Urinary bladder (tissue), 4 donors: ENCODE measurements around the gene CAP1. TPM values are rescaled to one million over a fixed set of nuclear protein-coding genes. Genes with fewer than 3 reads are reported as not detected.

Experiments used
- DNase-seq: peaks from one replicate; pipeline ENCODE4 v3.0.0-alpha.2; 2015; ENCODE audit errors: extremely low spot score
- H3K27ac ChIP-seq: one replicate; pipeline ENCODE4 v1.5.1; 2013; ENCODE audit warnings: low read depth, mild to moderate bottlenecking, moderate library complexity
- H3K36me3 ChIP-seq: one replicate; pipeline ENCODE4 v1.6.1; 2013; ENCODE audit warnings: mild to moderate bottlenecking, moderate library complexity; ENCODE audit not compliant: insufficient read depth
- H3K4me1 ChIP-seq: one replicate; pipeline ENCODE4 v1.6.1; 2013; ENCODE audit warnings: mild to moderate bottlenecking, moderate library complexity; ENCODE audit not compliant: insufficient read depth
- H3K4me3 ChIP-seq: one replicate; pipeline ENCODE4 v1.5.1; 2013; ENCODE audit warnings: low read depth, low read length
- WGBS: extraction: QIAGEN DNeasy Blood & Tissue Kit; methylation state at CpG from one replicate; pipeline ENCODE4 v1.1.7; 2013; 5-methylcytosine and 5-hydroxymethylcytosine counted together
- polyA plus RNA-seq: library from polyadenylated mRNA; stranded (reverse); fragments of 200-250 nt; gene quantifications from one replicate; pipeline ENCODE4 v1.2.3, GENCODE V29; 2013
- total RNA-seq: library from RNA; depleted of rRNA; stranded (reverse); fragments of >200 nt; gene quantifications from one replicate; pipeline ENCODE4 v1.2.3, GENCODE V29; 2014
- donor health status: healthy with polysubstance abuse.
- donor health status: healthy.

Gene CAP1
- total and polyA plus RNA-seq, 2 donors = 154 to 273 TPM

GRCh38 chr1:40105028-40105427 is 64.5 kb downstream of the CAP1 start:
- 80% methylated on average over 1 of the region's 1 CpG for WGBS
- Histone ChIP-seq H3K27ac (no peak overlapping the region), H3K4me1 (no peaks in the 10 kb centered on the region), H3K36me3 (peaks cover 1% of the 10 kb centered on the region), H3K4me3 (no peak overlapping the region)
- DNase-seq = no peak

GRCh38 chr1:40107290-40107959 is 66.9 kb downstream of the CAP1 start:
- Histone ChIP-seq H3K4me1 (no peaks in the 10 kb centered on the region), H3K4me3 (no peak overlapping the region), H3K27ac (no peak overlapping the region), H3K36me3 (peaks cover 1% of the 10 kb centered on the region)
- DNase-seq = peak; percentile 35
- WGBS = 83% methylated on average over 6 of the region's 6 CpGs

- H3K4me3 ChIP-seq = no peak overlapping the region
- H3K27ac ChIP-seq = no peak overlapping the region
- peaks cover 1% of the 10 kb centered on the region for H3K36me3 ChIP-seq
- H3K4me1 ChIP-seq = no peaks in the 10 kb centered on the region
- DNase-seq = no peak
These were observed 69.9 kb downstream of the CAP1 start for GRCh38 chr1:40110389-40110788.

GRCh38 chr1:40114400-40114799 is 73.9 kb downstream of the CAP1 start:
- Histone ChIP-seq H3K27ac (no peak overlapping the region), H3K4me1 (no peaks in the 10 kb centered on the region), H3K4me3 (no peak overlapping the region), H3K36me3 (no peaks in the 10 kb centered on the region)
- no peak for DNase-seq
- 91% methylated on average over 3 of the region's 3 CpGs for WGBS

GRCh38 chr1:40120128-40120527 is 79.6 kb downstream of the CAP1 start:
- 86% methylated on average over 7 of the region's 7 CpGs for WGBS
- Histone ChIP-seq H3K36me3 (no peaks in the 10 kb centered on the region), H3K4me3 (no peak overlapping the region), H3K4me1 (no peaks in the 10 kb centered on the region), H3K27ac (no peak overlapping the region)
- no peak for DNase-seq

Other genes starting within 250 kb of the CAP1 start
- gene TRIT1, start 157.2 kb upstream of the CAP1 start, total RNA-seq = 45.4 TPM
- gene TRIT1, start 157.2 kb upstream of the CAP1 start, polyA plus RNA-seq = 14.5 TPM
- 35.1 TPM for gene MYCL, start 138.8 kb upstream of the CAP1 start, total RNA-seq
- gene MYCL, start 138.8 kb upstream of the CAP1 start, polyA plus RNA-seq = 5.5 TPM
- gene MFSD2A, start 85.6 kb upstream of the CAP1 start, total RNA-seq = 0.95 TPM
- 3.5 TPM for gene MFSD2A, start 85.6 kb upstream of the CAP1 start, polyA plus RNA-seq
- 58.7 TPM for gene PPT1, start 56.5 kb downstream of the CAP1 start, total RNA-seq
- gene PPT1, start 56.5 kb downstream of the CAP1 start, polyA plus RNA-seq = 102 TPM
- 67.7 TPM for gene RLF, start 120.7 kb downstream of the CAP1 start, total RNA-seq
- 9.2 TPM for gene RLF, start 120.7 kb downstream of the CAP1 start, polyA plus RNA-seq
- gene TMCO2, start 207.2 kb downstream of the CAP1 start, total RNA-seq = not detected
- not detected for gene TMCO2, start 207.2 kb downstream of the CAP1 start, polyA plus RNA-seq
- 67.8 TPM for gene ZMPSTE24, start 217.5 kb downstream of the CAP1 start, total RNA-seq
- 32.3 TPM for gene ZMPSTE24, start 217.5 kb downstream of the CAP1 start, polyA plus RNA-seq